Right lobe of liver (tissue), 6 donors: ENCODE data around the gene C19orf18. TPM values are rescaled to one million over a fixed set of nuclear protein-coding genes. Genes with fewer than 3 reads are reported as not detected.

Experiments
- ATAC-seq, 4 donors: fragments of 200-7000 bp; cut with Tn5 transposase; one replicate each; pipeline ENCODE4 v1.9.1; 2020; ENCODE audit warnings: mild to moderate bottlenecking in 4 of 4, moderate library complexity in 4 of 4
- DNase-seq, 3 donors: peaks; one replicate each; pipeline ENCODE4 v3.0.0-alpha.2; 2020
- H3K27ac ChIP-seq, 3 donors: fragments of 200-600 bp; one replicate each; pipeline ENCODE4 v1.8.0; 2022
- H3K27me3 ChIP-seq, 2 donors: fragments of 200-600 bp; one replicate each; pipeline ENCODE4 v1.8.0; 2022
- H3K36me3 ChIP-seq, 4 donors: fragments of 200-600 bp; sonication (generic) in 1 of 4; one replicate each; pipeline versions ENCODE4 v1.5.1 to v1.8.0; 2017 to 2022; ENCODE audit warnings: control low read depth in 1 of 4
- H3K4me1 ChIP-seq, 4 donors: fragments of 200-600 bp; sonication (generic) in 1 of 4; one replicate each; pipeline versions ENCODE4 v1.5.1 to v1.8.0; 2017 to 2022; ENCODE audit warnings: control low read depth in 1 of 4
- H3K4me3 ChIP-seq, 3 donors: fragments of 200-600 bp; one replicate each; pipeline ENCODE4 v1.8.0; 2022
- H3K9me3 ChIP-seq, 4 donors: fragments of 200-600 bp; sonication (generic) in 1 of 4; one replicate each; pipeline versions ENCODE4 v1.5.1 to v1.8.0; 2017 to 2022; ENCODE audit warnings: control low read depth in 1 of 4
- CTCF ChIP-seq, 4 donors: fragments of 200-600 bp in 3 of 4; fragments of 450-650 bp in 1 of 4; IDR thresholded peaks; one replicate each; pipeline versions ENCODE4 v1.5.1 to v1.8.0; 2016 to 2022; ENCODE audit warnings: antibody characterized with exemption in 4 of 4, mild to moderate bottlenecking in 2 of 4
- POLR2A ChIP-seq: fragments of 450-650 bp; IDR thresholded peaks from one replicate; pipeline ENCODE4 v1.6.1; 2017; ENCODE audit warnings: antibody characterized with exemption, mild to moderate bottlenecking
- WGBS: methylation state at CpG from one replicate; pipeline ENCODE4 v1.1.6; 2018; ENCODE audit warnings: low coverage, low lambda C conversion rate; ENCODE audit not compliant: insufficient coverage; ENCODE audit errors: missing lambda C conversion rate; 5-methylcytosine and 5-hydroxymethylcytosine counted together
- intact Hi-C, 2 donors: fragments of 100-400 bp; cut with DNase I; formaldehyde crosslinking; loops; one replicate each; pipeline versions ENCODE4 v1.11.2 to v1.14.1; 2022
- total RNA-seq, 6 experiments: library from RNA; depleted of rRNA in 2 of 6; stranded (reverse); fragments of >200 nt in 2 of 6; fragmentation: NEBNext Ultra II Directional in 3 of 6; extraction: Animal tissue kit (Norgen Biotek cat#: 25700) in 3 of 6; gene quantifications; one replicate each; pipeline versions ENCODE4 v1.1.0 to v1.2.4, GENCODE V29; 2016 to 2023
- donor health status: DM: no; HTN: yes; CAD: no.
- donor health status: DM: no; HTN: no; CAD: no.
- donor health status: DM: no; HTN: no; CAD: no.
- donor health status: DM: no; HTN: yes; CAD: no.
- donor health status: DM: no; HTN: yes; CAD: no.

Gene C19orf18
- total RNA-seq, 6 experiments from 2014 or later = 0.24 to 0.88 (median 0.39) TPM; not detected in 3

GRCh38 chr19:57961785-57962184, 12.5 kb downstream of the C19orf18 start:
- WGBS = 78% methylated on average over 1 of the region's 1 CpG
- intact Hi-C loops = no loop called here
- Histone ChIP-seq H3K27ac (no peak overlapping the region), H3K36me3 (no peaks in the 10 kb centered on the region), H3K9me3 (peaks cover 0 to 10% (median 5%) of the 10 kb centered on the region in 4 donors), H3K27me3 (no peaks in the 10 kb centered on the region), H3K4me3 (no peak overlapping the region), H3K4me1 (no peaks in the 10 kb centered on the region)
- DNase-seq (no peak), ATAC-seq (no peak)
- no peak for TF ChIP-seq POLR2A
- TF ChIP-seq CTCF (IDR thresholded peaks at IDR 0.05) = no peak

- H3K36me3 ChIP-seq = no peaks in the 10 kb centered on the region
- 79% methylated on average over 2 of the region's 4 CpGs for WGBS
- peaks cover 0 to 5% (median 1%) of the 10 kb centered on the region in 4 donors for H3K9me3 ChIP-seq
- ATAC-seq (no peak), DNase-seq (no peak)
- no peak for TF ChIP-seq CTCF (IDR thresholded peaks at IDR 0.05)
- TF ChIP-seq POLR2A = no peak
- intact Hi-C loops = no loop called here
- no peaks in the 10 kb centered on the region for H3K4me1 ChIP-seq
- H3K4me3 ChIP-seq = no peak overlapping the region
- H3K27me3 ChIP-seq = no peaks in the 10 kb centered on the region
- H3K27ac ChIP-seq = no peak overlapping the region
Observed at GRCh38 chr19:57954996-57955395, 19.3 kb downstream of the C19orf18 start.

- Histone ChIP-seq H3K27ac (no peak overlapping the region), H3K27me3 (no peaks in the 10 kb centered on the region), H3K4me1 (peaks cover 0 to 5% (median 0%) of the 10 kb centered on the region in 4 donors), H3K9me3 (no peaks in the 10 kb centered on the region), H3K36me3 (no peaks in the 10 kb centered on the region), H3K4me3 (no peak overlapping the region)
- no peak for ATAC-seq
- TF ChIP-seq POLR2A (no peak), CTCF (IDR thresholded peaks at IDR 0.05) (no peak)
- 91% methylated on average over 3 of the region's 12 CpGs for WGBS
- DNase-seq = no peak
- intact Hi-C loops = no loop called here
Observed at GRCh38 chr19:57949702-57950101, 24.6 kb downstream of the C19orf18 start.

- Histone ChIP-seq H3K27me3 (no peaks in the 10 kb centered on the region), H3K9me3 (no peaks in the 10 kb centered on the region), H3K4me1 (peaks cover 0 to 5% (median 0%) of the 10 kb centered on the region in 4 donors), H3K27ac (no peak overlapping the region), H3K4me3 (no peak overlapping the region), H3K36me3 (no peaks in the 10 kb centered on the region)
- ATAC-seq = no peak
- DNase-seq = no peak
- no peak for TF ChIP-seq POLR2A
- TF ChIP-seq CTCF (IDR thresholded peaks at IDR 0.05) = no peak
- WGBS = 100% methylated on average over 3 of the region's 24 CpGs
- intact Hi-C loops = no loop called here
Observed at GRCh38 chr19:57949296-57949695, 25.0 kb downstream of the C19orf18 start.
